KOPT-K1 (cell line): Measurements from ENCODE around the gene GAL3ST3.

ENCODE experiments used
- H3K27ac ChIP-seq: fragments of 200-600 bp; sonication (generic); 2 replicates; pipeline ENCODE4 v1.5.1; 2016; ENCODE audit warnings: antibody characterized with exemption, mild to moderate bottlenecking, low read depth, low read length; ENCODE audit not compliant: poor library complexity, severe bottlenecking
- H3K36me3 ChIP-seq: fragments of 200-600 bp; sonication (generic); 2 replicates; pipeline ENCODE4 v1.5.1; 2017; ENCODE audit warnings: antibody characterized with exemption, mild to moderate bottlenecking, low read length, moderate library complexity; ENCODE audit not compliant: insufficient read depth
- H3K9me3 ChIP-seq: fragments of 200-600 bp; sonication (generic); 2 replicates; pipeline ENCODE4 v1.5.1; 2017; ENCODE audit warnings: antibody characterized with exemption, low read length, mild to moderate bottlenecking; ENCODE audit not compliant: insufficient read depth, poor library complexity, severe bottlenecking

The GAL3ST3 gene

GRCh38 chr11:66059966-66060680, 11.2 kb upstream of the GAL3ST3 start:
- Histone ChIP-seq H3K36me3 (peaks cover 99% of the 10 kb centered on the region), H3K27ac (no peak overlapping the region), H3K9me3 (no peaks in the 10 kb centered on the region)

GRCh38 chr11:66056501-66056900, 7.5 kb upstream of the GAL3ST3 start:
- H3K27ac ChIP-seq = no peak overlapping the region
- H3K36me3 ChIP-seq = peaks cover 83% of the 10 kb centered on the region
- H3K9me3 ChIP-seq = no peaks in the 10 kb centered on the region

GRCh38 chr11:66055021-66055420, 6.1 kb upstream of the GAL3ST3 start:
- Histone ChIP-seq H3K9me3 (no peaks in the 10 kb centered on the region), H3K27ac (no peak overlapping the region), H3K36me3 (peaks cover 68% of the 10 kb centered on the region)

GRCh38 chr11:66052664-66052982, 3.7 kb upstream of the GAL3ST3 start:
- peaks cover 44% of the 10 kb centered on the region for H3K36me3 ChIP-seq
- H3K9me3 ChIP-seq = no peaks in the 10 kb centered on the region
- H3K27ac ChIP-seq = peak overlapping the region; percentile 86

- H3K27ac ChIP-seq = peak within 1 kb of the TSS; percentile 86
- no peaks in the 10 kb centered on the region for H3K9me3 ChIP-seq
- peaks cover 38% of the 10 kb centered on the region for H3K36me3 ChIP-seq
These were observed 3.1 kb upstream of the GAL3ST3 start, which contains the start of gene SF3B2 for GRCh38 chr11:66051766-66052663. Gene SF3B2, plus strand, starts transcription at chr11:66052364. Its CDS starts 21 bp downstream, at chr11:66052385.

GRCh38 chr11:66051371-66051765, 2.4 kb upstream of the GAL3ST3 start:
- Histone ChIP-seq H3K27ac (peak overlapping the region; percentile 86), H3K9me3 (no peaks in the 10 kb centered on the region), H3K36me3 (peaks cover 32% of the 10 kb centered on the region)

GRCh38 chr11:66050581-66051231, 1.7 kb upstream of the GAL3ST3 start:
- Histone ChIP-seq H3K27ac (peak overlapping the region; percentile 86), H3K9me3 (no peaks in the 10 kb centered on the region), H3K36me3 (peaks cover 25% of the 10 kb centered on the region)

- H3K9me3 ChIP-seq = no peaks in the 10 kb centered on the region
- H3K36me3 ChIP-seq = no peaks in the 10 kb centered on the region
- no peak overlapping the region for H3K27ac ChIP-seq
These were observed 1.2 kb downstream of the GAL3ST3 start for GRCh38 chr11:66047541-66048365.

GRCh38 chr11:66046901-66047300, 2.1 kb downstream of the GAL3ST3 start:
- no peaks in the 10 kb centered on the region for H3K9me3 ChIP-seq
- H3K27ac ChIP-seq = no peak overlapping the region
- no peaks in the 10 kb centered on the region for H3K36me3 ChIP-seq

- Histone ChIP-seq H3K9me3 (no peaks in the 10 kb centered on the region), H3K27ac (no peak overlapping the region)
These were observed 3.8 kb downstream of the GAL3ST3 start for GRCh38 chr11:66045177-66045639.

GRCh38 chr11:66044757-66045156, 4.2 kb downstream of the GAL3ST3 start:
- Histone ChIP-seq H3K36me3 (no peaks in the 10 kb centered on the region), H3K9me3 (no peaks in the 10 kb centered on the region), H3K27ac (no peak overlapping the region)

More at GRCh38 chr11:66045177-66045639, 3.8 kb downstream of the GAL3ST3 start:
- no peaks in the 10 kb centered on the region for H3K36me3 ChIP-seq

- Histone ChIP-seq H3K9me3 (no peaks in the 10 kb centered on the region), H3K36me3 (no peaks in the 10 kb centered on the region), H3K27ac (no peak overlapping the region)
These were observed 5.7 kb downstream of the GAL3ST3 start for GRCh38 chr11:66042996-66043906.

- Histone ChIP-seq H3K9me3 (no peaks in the 10 kb centered on the region), H3K27ac (no peak overlapping the region), H3K36me3 (no peaks in the 10 kb centered on the region)
These were observed 6.5 kb downstream of the GAL3ST3 start for GRCh38 chr11:66042227-66042995.
